ENCODE results near the gene PPP2R2D. TPM values are rescaled to one million over a fixed set of nuclear protein-coding genes. Genes with fewer than 3 reads are reported as not detected.

Gene PPP2R2D
- total RNA-seq, 1 experiment from 2014 or later, result 35.1 TPM

GRCh38 chr10:131996466-131997365 lies 95.9 kb downstream of the PPP2R2D start:
- H3K27me3 ChIP-seq (ENCODE audit: insufficient read depth, low read length), result no peaks in the 10 kb centered on the region
- peaks cover 5% of the 10 kb centered on the region for H3K27me3 Mint-ChIP-seq (ENCODE audit: low read depth)
- no peaks in the 10 kb centered on the region for H3K36me3 Mint-ChIP-seq (ENCODE audit: insufficient read depth in 1 of 3, low read depth in 3 of 3)
- no peaks in the 10 kb centered on the region for H3K9me3 ChIP-seq (ENCODE audit: control insufficient read depth, low read depth, low read length)
- DNase-seq, result no peak
- H3K79me1 ChIP-seq (ENCODE audit: insufficient read depth, low read depth, low read length, poor library complexity, severe bottlenecking), result no peaks in the 10 kb centered on the region
- no peak overlapping the region for H3T11ph ChIP-seq (ENCODE audit: low read length)
- H3K79me2 ChIP-seq (ENCODE audit: insufficient read depth, low read length), result no peaks in the 10 kb centered on the region
- WGBS (ENCODE audit: extremely low coverage, insufficient read length, low lambda C conversion rate), result no CpG with 5 or more reads among the region's 16 CpGs
- no peak overlapping the region for H3K4ac ChIP-seq (ENCODE audit: low read depth, low read length)
- no peak overlapping the region for H2BK12ac ChIP-seq (ENCODE audit: insufficient read length, low read depth, low read length)
- no peaks in the 10 kb centered on the region for H3K23me2 ChIP-seq (ENCODE audit: insufficient read length, low read depth, low read length, poor library complexity, severe bottlenecking)
- H2BK5ac ChIP-seq (ENCODE audit: insufficient read length, low read length), result no peak overlapping the region
- H3K9ac ChIP-seq (ENCODE audit: extremely low read depth, insufficient read length, low read length), result no peak overlapping the region
- H3K4me2 ChIP-seq (ENCODE audit: insufficient read depth, insufficient read length, low read length), result no peak overlapping the region
- no peak overlapping the region for H4K8ac ChIP-seq (replicated peaks; ENCODE audit: insufficient read length, low read depth, low read length)
- H4K20me1 ChIP-seq (ENCODE audit: control insufficient read depth, insufficient read depth, insufficient read length), result no peaks in the 10 kb centered on the region
- H3K4me1 ChIP-seq (ENCODE audit: insufficient read depth, low read length), result peaks cover 7% of the 10 kb centered on the region
- H2BK15ac ChIP-seq (ENCODE audit: low read depth, low read length), result no peak overlapping the region
- H3K9me3 Mint-ChIP-seq, result no peaks in the 10 kb centered on the region
- no peak overlapping the region for H3K23ac ChIP-seq (ENCODE audit: insufficient read length, low read depth, low read length)
- TF ChIP-seq CTCF (conservative IDR thresholded peaks at IDR 0.05), result no peak
- peaks cover 42 to 53% of the 10 kb centered on the region in 2 experiments for H3K4me1 Mint-ChIP-seq
- no peak overlapping the region for H2BK120ac ChIP-seq (ENCODE audit: low read depth, low read length, poor library complexity, severe bottlenecking)
- no peak overlapping the region for H3K56ac ChIP-seq (ENCODE audit: insufficient read length, low read depth, low read length)
- no peak overlapping the region for H4K5ac ChIP-seq (ENCODE audit: insufficient read length, low read depth, low read length)
- no peak overlapping the region for H2BK20ac ChIP-seq (ENCODE audit: low read depth, low read length, poor library complexity, severe bottlenecking)
- no peak overlapping the region for H3K18ac ChIP-seq (ENCODE audit: insufficient read length, low read depth, low read length)
- H3K14ac ChIP-seq (ENCODE audit: insufficient read depth, low read length), result no peak overlapping the region
- H4K91ac ChIP-seq (ENCODE audit: insufficient read length, low read depth, low read length), result no peak overlapping the region
- no peak overlapping the region for H2AK5ac ChIP-seq (ENCODE audit: insufficient read length, low read length)
- H3K27ac Mint-ChIP-seq, result peak overlapping the region; percentile 47 to 86 (median 52); a peak in 4 of 7 replicates
- no peak overlapping the region for H2AFZ ChIP-seq (ENCODE audit: low read length)
- H3K4me3 Mint-ChIP-seq, result no peak overlapping the region
- no peak overlapping the region for H3K27ac ChIP-seq (ENCODE audit: insufficient read length, low read depth, low read length)
